ENCODE results near the gene SCARF2. TPM values are rescaled to one million over a fixed set of nuclear protein-coding genes. Genes with fewer than 3 reads are reported as not detected.
A peak's percentile ranks its signal among the peaks of the same experiment; 100 is the strongest.

Gene SCARF2
- polyA plus RNA-seq, 6 donors from 2014 or later, result 0.25 to 0.64 (median 0.36) TPM; not detected in 2

DNA sequence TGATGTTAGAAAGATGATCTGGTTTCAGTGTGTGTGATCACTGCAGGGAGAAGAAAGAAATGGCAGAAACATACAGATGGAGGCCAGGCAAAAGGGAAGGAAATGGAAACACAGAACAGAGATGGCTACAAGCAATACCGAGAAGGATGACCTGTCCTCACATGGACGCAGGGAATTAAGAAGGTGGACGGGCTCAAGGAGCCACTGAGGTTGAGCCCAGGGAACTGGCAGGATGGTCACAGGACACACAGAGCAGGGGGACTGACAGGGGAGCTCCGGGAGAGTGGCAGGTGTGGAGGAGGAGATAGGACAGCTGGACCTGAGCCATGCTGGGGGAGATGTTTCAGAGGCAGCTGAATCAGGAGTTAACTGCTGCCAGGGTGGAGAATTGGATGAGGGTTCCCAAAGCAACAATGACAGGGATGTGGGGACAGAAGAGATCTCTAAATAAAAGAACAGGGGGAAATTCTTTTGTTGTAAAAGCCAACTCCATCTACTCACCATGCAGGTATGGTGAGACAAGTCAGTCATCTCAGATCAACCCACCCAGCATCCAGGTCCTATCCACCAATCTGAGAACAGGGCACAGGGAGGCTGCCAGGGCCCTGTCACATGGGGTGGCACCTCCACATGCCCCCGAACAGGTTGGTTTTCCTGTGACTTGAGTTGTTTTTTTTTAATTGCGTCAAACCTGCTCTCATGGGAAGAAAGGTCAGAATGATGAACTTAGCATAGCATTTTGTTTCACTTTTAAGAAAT lies 31.7 kb upstream of the SCARF2 start:
- peaks cover 24 to 36% (median 24%) of the 10 kb centered on the region in 3 donors for H3K4me1 Mint-ChIP-seq

DNA sequence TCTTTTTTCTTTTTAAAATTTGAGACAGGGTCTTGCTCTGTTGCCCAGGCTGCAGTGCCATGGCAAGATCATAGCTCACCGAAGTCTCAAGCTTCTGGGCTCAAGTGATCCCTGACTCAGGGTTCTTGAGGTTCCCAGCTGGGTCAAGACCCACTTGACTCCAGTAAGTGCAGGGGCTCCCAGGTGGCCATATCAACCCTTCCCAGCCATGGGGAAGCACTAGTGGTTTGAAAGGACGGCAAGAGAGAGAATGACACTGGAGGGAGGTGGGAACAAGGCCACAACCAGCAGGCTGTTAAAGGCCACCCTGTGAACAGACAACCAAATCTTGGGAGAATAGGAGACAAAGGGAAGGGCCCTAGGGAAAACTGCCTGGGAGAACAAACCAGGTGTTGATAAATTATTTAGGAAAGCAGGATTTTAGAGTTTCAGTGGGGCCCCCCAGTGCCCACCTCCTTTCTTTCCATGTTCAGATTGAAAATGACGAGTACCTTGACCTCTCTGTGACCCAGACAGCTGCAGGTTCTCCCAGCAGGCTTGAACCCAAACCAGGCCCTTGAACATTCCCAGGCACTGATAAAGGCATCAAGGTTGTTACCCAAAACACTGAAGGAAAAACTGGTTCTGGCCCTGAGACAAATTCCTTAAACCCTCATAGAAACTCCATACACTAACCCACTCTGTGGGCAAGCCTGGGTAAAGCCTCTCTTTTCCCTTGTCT lies 29.2 kb upstream of the SCARF2 start:
- H3K4me3 Mint-ChIP-seq, result no peak overlapping the region
- H3K27ac Mint-ChIP-seq, result peak overlapping the region in 2 of 6 donors; percentile 4 to 33
- no peak for ATAC-seq (ENCODE audit: low read depth in 2 of 2)

More for the DNA sequence above, 31.7 kb upstream of the SCARF2 start:
- DNase-seq (no peak), ATAC-seq (ENCODE audit: low read depth in 2 of 2) (no peak)
- H3K27ac Mint-ChIP-seq, result peak overlapping the region in 4 of 6 donors; percentile 16 to 60 (median 42)
- no peaks in the 10 kb centered on the region for H3K27me3 Mint-ChIP-seq
- H3K36me3 Mint-ChIP-seq, result peaks cover 11 to 23% of the 10 kb centered on the region in 2 donors
- no peak overlapping the region for H3K4me3 Mint-ChIP-seq
- H3K9me3 Mint-ChIP-seq, result no peaks in the 10 kb centered on the region

DNA sequence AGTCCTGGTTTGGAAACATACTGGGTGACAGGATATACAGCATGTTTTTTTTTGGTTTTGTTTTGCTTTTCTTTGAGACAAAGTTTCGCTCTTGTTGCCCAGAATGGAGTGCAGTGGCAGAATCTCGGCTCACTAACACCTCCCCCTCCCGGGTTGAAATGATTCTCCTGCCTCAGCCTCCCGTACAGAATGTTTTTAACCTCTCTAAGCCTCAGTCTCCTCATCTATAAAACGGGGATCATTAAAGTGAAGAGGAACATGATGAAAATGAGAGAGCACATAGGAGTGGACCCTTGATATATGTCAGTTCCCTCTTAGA lies 28.1 kb upstream of the SCARF2 start:
- H3K9me3 Mint-ChIP-seq, result no peaks in the 10 kb centered on the region
- H3K4me3 Mint-ChIP-seq, result peak overlapping the region in 2 of 8 donors; percentile 20 to 61
- peaks cover 37 to 54% (median 39%) of the 10 kb centered on the region in 3 donors for H3K4me1 Mint-ChIP-seq
- no peaks in the 10 kb centered on the region for H3K27me3 Mint-ChIP-seq
- H3K36me3 Mint-ChIP-seq, result peaks cover 13 to 15% of the 10 kb centered on the region in 2 donors
- ATAC-seq (ENCODE audit: low read depth in 2 of 2) (no peak), DNase-seq (no peak)
- H3K27ac Mint-ChIP-seq, result peak overlapping the region in 5 of 6 donors; percentile 43 to 85 (median 78)

More for the DNA sequence above, 29.2 kb upstream of the SCARF2 start:
- no peak for DNase-seq
- Mint-ChIP-seq H3K36me3 (peaks cover 11 to 23% of the 10 kb centered on the region in 2 donors), H3K9me3 (no peaks in the 10 kb centered on the region), H3K4me1 (peaks cover 38 to 46% (median 39%) of the 10 kb centered on the region in 3 donors), H3K27me3 (no peaks in the 10 kb centered on the region)

DNA sequence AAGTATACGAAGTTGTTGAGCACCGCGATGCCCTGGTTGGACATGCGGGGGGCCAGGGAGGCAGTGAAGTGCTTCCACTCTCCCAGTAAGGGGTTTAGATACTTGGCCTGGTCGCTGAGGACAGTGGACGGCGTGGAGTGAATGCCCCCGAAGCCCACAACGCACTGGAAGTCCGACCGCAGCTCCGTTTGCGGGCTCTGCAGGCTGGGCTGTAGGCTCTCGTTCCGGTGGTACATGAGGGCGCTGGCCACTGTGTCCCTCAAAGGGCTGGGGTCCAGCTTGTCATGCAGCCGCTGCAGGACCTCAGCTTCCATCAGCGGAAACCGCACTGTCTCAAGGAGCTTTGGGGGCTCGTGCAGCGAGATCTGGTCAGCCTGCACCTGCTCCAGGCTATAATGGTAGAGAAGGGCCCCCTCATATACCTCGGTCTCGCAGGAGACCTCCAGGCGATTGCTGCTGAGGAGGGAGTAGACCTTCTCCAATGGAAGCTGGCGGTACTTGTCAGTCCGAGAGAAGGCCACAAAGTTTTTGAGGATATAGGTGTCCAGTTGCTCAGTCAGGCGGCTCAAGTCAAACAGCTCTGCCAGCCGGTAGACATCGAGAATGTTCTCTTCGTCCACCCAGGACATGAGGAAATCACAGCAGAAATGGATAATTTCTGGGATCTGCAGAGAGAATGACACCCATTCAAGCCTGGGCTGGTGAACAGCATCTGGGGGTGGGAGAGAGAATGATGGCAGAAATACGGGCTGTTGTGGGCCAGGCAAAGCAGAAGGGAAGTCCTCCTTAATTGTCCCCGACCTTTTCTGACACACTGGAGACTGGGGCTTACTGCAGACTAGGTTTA lies 27.5 kb upstream of the SCARF2 start:
- H3K4me3 Mint-ChIP-seq, result peak overlapping the region in 4 of 8 donors; percentile 20 to 91 (median 67)
- peak overlapping the region; percentile 47 to 98 (median 76) for H3K27ac Mint-ChIP-seq

DNA sequence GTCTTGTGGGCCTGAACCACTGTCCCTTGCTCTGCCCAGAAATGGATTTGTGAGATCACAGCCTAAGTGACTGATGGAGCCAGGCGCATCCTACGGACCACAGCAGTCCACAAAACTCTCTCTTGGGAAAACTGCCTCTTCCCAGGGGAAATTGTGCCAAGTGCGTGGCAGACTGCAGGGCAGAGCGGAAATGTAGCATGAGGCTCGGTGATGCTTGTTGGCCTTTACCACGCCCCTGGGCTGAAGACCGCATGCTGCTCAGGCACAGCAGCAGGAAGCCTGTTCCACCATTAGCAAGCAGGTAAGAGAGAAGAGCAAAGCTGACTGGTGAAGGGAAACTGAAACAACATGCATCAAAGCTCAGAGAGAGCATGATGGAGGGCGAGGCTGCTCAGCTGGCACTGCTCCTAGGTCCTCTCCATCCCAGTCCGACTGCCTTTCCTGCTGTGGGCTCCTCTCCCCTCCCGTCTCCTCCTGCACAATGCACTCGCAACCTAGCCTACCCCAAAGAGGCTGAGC lies 26.5 kb upstream of the SCARF2 start:
- Mint-ChIP-seq H3K9me3 (no peaks in the 10 kb centered on the region), H3K4me1 (peaks cover 37 to 57% (median 42%) of the 10 kb centered on the region in 3 donors), H3K27ac (peak overlapping the region; percentile 96 to 99 (median 98)), H3K36me3 (peaks cover 13% of the 10 kb centered on the region in 2 donors), H3K4me3 (peak overlapping the region; percentile 34 to 91 (median 82)), H3K27me3 (no peaks in the 10 kb centered on the region)
- DNase-seq, result peak; percentile 58
- ATAC-seq (ENCODE audit: low read depth in 2 of 2), result peak; percentile 68 to 71

More for the DNA sequence above, 27.5 kb upstream of the SCARF2 start:
- H3K27me3 Mint-ChIP-seq, result no peaks in the 10 kb centered on the region
- DNase-seq (no peak), ATAC-seq (ENCODE audit: low read depth in 2 of 2) (no peak)
- peaks cover 36 to 54% (median 39%) of the 10 kb centered on the region in 3 donors for H3K4me1 Mint-ChIP-seq
- peaks cover 10% of the 10 kb centered on the region in 2 donors for H3K36me3 Mint-ChIP-seq
- H3K9me3 Mint-ChIP-seq, result no peaks in the 10 kb centered on the region

DNA sequence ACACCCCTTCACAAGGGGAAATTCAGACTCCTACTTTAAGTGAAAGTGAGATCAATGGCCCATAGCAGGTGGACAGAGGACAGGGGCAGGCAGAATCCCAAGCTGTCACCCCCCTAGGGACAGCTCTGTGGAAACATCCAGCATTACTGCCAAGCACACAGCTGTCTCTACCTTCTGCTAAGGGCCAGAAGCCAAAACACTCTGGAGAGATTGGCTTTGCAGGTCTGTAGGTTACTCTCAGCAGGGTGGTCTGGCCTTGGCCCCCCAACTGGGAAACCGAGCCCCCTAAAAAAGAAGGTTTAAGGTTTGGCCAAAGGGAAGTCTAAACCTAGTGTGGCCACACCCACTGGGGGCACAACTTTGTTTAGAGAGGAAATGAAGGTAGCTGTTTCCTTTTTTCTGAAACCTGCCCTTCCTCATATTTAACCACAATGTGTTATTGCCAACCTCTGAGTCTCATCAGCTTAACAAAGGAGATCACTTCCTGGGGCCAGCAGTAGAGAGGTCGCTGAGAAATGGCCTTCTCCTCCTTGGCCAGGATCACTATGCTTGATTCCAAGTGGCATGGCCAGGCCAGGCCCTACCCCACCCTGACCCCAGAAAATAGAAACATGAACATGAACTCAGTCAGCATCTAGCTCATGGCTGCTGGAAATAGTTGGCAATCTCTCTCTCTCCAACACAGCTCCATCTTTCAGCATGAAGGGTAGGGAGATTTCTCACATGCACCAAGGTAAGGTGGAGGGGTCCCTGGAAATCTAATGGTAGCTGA lies 25.9 kb upstream of the SCARF2 start:
- Mint-ChIP-seq H3K4me1 (peaks cover 35 to 51% (median 40%) of the 10 kb centered on the region in 3 donors), H3K9me3 (no peaks in the 10 kb centered on the region), H3K27me3 (no peaks in the 10 kb centered on the region), H3K36me3 (peaks cover 7 to 10% of the 10 kb centered on the region in 2 donors), H3K4me3 (peak overlapping the region; percentile 34 to 91 (median 82)), H3K27ac (peak overlapping the region; percentile 96 to 99 (median 98))
- DNase-seq (peak; percentile 76), ATAC-seq (ENCODE audit: low read depth in 2 of 2) (peak; percentile 89 to 91)

DNA sequence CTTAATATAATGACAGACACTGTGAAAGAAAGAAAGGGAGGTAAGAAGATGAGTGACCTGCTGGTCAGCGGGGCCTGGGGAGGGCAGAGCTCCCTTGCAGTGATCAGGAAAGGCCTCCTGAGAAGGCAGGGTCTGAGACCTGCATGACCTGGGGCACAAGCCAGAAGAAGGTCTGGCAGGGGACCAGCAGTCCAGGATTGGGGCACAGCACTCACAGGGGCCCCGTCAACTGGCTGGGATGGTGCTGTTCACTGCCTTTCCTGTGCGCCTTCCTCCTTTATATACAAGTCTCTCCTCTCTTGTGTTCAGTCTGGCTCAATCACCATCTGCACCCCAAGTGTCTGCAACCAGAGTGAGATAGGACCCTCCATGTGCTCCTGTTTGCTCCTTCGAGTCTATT lies 22.2 kb upstream of the SCARF2 start:
- Mint-ChIP-seq H3K9me3 (no peaks in the 10 kb centered on the region), H3K27me3 (no peaks in the 10 kb centered on the region), H3K4me3 (peak overlapping the region in 2 of 8 donors; percentile 44 to 61), H3K36me3 (peaks cover 10 to 13% of the 10 kb centered on the region in 2 donors), H3K27ac (peak overlapping the region in 1 of 6 donors; percentile 53), H3K4me1 (peaks cover 40 to 58% (median 55%) of the 10 kb centered on the region in 3 donors)
- DNase-seq (no peak), ATAC-seq (ENCODE audit: low read depth in 2 of 2) (no peak)

DNA sequence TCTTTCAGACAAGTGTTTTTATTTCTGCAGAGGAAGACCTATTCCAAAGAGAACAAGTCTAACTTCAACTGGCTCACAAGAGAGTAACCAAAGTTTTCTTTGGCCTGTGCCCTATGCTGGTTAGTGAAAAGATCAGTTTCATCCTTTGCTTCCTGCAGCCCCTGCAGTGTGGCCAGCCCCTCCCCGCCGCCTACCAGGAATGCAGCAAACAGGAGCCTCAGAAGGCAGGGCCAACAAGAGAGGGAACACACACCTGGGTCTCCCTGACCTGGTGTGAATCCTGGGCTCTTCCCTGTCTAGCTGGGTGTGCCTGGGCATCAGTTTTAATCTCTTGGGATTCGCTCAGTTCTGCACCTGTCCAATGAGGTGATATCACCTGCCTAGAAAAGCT lies 21.5 kb upstream of the SCARF2 start:
- Mint-ChIP-seq H3K4me3 (no peak overlapping the region), H3K9me3 (no peaks in the 10 kb centered on the region)

DNA sequence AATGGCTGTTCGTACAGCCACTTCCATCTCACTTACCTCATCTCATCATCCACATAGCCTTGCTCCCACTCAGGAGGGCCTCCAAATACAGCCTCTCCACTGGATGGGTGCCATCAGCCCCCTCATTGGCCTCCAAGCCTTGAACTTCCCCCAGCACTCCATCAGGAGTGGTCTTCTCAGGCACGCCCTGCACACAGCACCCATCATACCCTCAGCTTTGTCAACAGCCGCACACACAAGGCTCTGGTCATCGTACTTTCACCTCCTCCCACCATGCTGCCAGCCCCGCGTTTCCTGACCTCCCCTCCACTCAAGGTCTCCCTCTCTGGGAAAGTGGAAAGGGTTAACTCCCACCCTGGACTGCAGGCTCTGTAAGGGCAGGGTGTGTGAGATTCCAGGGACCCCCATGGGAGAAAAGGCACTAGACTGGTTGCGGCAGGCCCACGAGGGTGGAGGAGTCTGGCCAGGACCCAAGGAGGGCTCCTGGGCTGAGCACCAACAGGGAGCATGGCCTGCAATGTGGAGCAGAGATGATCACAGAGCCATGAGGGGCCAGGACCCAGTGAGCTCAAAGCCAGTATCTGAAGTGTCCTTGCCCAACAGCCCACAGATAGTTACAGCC lies 21.0 kb upstream of the SCARF2 start:
- ATAC-seq (ENCODE audit: low read depth in 2 of 2) (no peak), DNase-seq (no peak)
- H3K4me1 Mint-ChIP-seq, result peaks cover 28 to 46% (median 44%) of the 10 kb centered on the region in 3 donors
- H3K27me3 Mint-ChIP-seq, result no peaks in the 10 kb centered on the region
- H3K27ac Mint-ChIP-seq, result peak overlapping the region in 2 of 6 donors; percentile 2 to 74
- H3K9me3 Mint-ChIP-seq, result no peaks in the 10 kb centered on the region
- no peak overlapping the region for H3K4me3 Mint-ChIP-seq
- peaks cover 10 to 14% of the 10 kb centered on the region in 2 donors for H3K36me3 Mint-ChIP-seq

More for the DNA sequence above, 21.5 kb upstream of the SCARF2 start:
- Mint-ChIP-seq H3K36me3 (peaks cover 10 to 14% of the 10 kb centered on the region in 2 donors), H3K27ac (no peak overlapping the region), H3K4me1 (peaks cover 33 to 51% (median 49%) of the 10 kb centered on the region in 3 donors), H3K27me3 (no peaks in the 10 kb centered on the region)
- ATAC-seq (ENCODE audit: low read depth in 2 of 2) (no peak), DNase-seq (no peak)

DNA sequence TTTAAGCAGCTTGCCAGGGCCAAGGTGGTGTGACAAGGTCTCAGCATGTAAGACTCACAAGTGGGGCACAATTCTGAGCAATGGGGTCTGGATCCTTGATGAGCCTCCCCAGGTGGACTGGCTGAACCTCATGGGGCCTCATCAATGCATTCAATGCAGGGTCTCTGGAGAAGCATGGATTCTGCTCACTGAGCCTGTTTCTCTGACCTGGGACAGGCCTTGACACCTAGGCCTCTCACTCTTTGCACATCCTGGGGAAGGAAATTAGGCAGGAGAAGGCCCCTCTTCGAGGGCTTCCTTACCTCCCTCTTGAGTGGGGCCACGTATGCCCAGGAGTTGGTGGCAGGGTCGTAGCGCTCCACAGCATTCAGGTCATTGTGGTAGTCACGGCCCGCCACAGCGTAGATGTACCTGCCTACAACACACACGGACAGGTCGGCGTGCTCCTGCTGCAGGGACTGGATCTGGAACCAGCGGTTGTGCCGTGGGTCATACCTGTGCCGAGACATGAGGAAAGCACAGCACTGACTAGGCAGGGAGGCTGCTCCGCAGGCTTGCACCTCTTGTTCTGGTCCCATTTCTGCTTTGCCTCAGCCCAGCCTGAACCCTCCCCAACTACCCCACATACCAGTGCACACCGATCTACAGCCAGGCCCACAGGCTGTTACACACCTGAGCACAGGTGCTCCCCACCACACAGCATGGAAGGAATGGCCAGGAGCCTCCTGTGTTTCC lies 20.0 kb upstream of the SCARF2 start:
- H3K27me3 Mint-ChIP-seq, result no peaks in the 10 kb centered on the region
- H3K36me3 Mint-ChIP-seq, result peaks cover 10 to 14% of the 10 kb centered on the region in 2 donors
- H3K9me3 Mint-ChIP-seq, result no peaks in the 10 kb centered on the region
- DNase-seq (no peak), ATAC-seq (ENCODE audit: low read depth in 2 of 2) (no peak)
- H3K27ac Mint-ChIP-seq, result peak overlapping the region in 1 of 6 donors; percentile 47
- peak overlapping the region in 1 of 8 donors; percentile 35 for H3K4me3 Mint-ChIP-seq
- H3K4me1 Mint-ChIP-seq, result peaks cover 22 to 37% (median 34%) of the 10 kb centered on the region in 3 donors

DNA sequence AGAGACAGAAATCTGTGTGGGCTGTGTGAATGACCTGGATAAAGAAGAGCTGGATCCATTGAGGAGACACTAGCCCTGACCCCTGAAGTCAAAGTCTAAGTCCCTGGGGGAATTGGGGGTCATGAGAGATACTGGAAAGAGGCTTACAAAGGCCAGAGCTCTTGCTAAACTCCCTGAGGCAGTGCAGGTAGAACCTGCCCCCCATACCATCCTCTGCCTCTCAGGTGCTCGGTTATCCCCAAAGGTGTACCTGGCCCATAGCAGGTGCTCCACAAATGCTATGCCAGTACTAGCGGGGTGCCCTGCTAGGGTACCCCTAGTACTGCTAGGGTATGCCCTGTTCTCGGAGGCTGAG lies 19.1 kb upstream of the SCARF2 start:
- peaks cover 22 to 31% (median 29%) of the 10 kb centered on the region in 3 donors for H3K4me1 Mint-ChIP-seq
- ATAC-seq (ENCODE audit: low read depth in 2 of 2) (no peak), DNase-seq (no peak)
- H3K9me3 Mint-ChIP-seq, result no peaks in the 10 kb centered on the region
- H3K27me3 Mint-ChIP-seq, result no peaks in the 10 kb centered on the region
- H3K4me3 Mint-ChIP-seq, result no peak overlapping the region
- H3K27ac Mint-ChIP-seq, result peak overlapping the region in 2 of 6 donors; percentile 64 to 86
- peaks cover 10 to 14% of the 10 kb centered on the region in 2 donors for H3K36me3 Mint-ChIP-seq

Data from naive B cell (primary cell).